ENCODE measurements around the gene KIF23.

GRCh38 chr15:69388260-69388705, 25.9 kb upstream of the KIF23 start:
- TF ChIP-seq CTCF (IDR thresholded peaks at IDR 0.05), result no peak
- TF ChIP-seq EP300 (IDR thresholded peaks at IDR 0.05), result no peak
- TF ChIP-seq PHF8 (IDR thresholded peaks at IDR 0.05; ENCODE audit: borderline replicate concordance, low read depth), result no peak
- TF ChIP-seq TFCP2L1 (CRISPR knock-in tag; IDR thresholded peaks at IDR 0.05), result no peak
- TF ChIP-seq POLR2A (IDR thresholded peaks at IDR 0.05; ENCODE audit: low read length), result no peak
- no peak for TF ChIP-seq RAD21 (conservative IDR thresholded peaks at IDR 0.05 in 1 of 2, IDR thresholded peaks at IDR 0.05 in 1 of 2)
- no peak for TF ChIP-seq RFX5 (IDR thresholded peaks at IDR 0.05)
- TF ChIP-seq ESRRA (IDR thresholded peaks at IDR 0.05; ENCODE audit: borderline replicate concordance, low read length), result no peak
- no peak for TF ChIP-seq BCL3 (IDR thresholded peaks at IDR 0.05)
- no peak for TF ChIP-seq CHD2 (IDR thresholded peaks at IDR 0.05; ENCODE audit: low read length, partially characterized antibody)
- TF ChIP-seq, protein P1, sequence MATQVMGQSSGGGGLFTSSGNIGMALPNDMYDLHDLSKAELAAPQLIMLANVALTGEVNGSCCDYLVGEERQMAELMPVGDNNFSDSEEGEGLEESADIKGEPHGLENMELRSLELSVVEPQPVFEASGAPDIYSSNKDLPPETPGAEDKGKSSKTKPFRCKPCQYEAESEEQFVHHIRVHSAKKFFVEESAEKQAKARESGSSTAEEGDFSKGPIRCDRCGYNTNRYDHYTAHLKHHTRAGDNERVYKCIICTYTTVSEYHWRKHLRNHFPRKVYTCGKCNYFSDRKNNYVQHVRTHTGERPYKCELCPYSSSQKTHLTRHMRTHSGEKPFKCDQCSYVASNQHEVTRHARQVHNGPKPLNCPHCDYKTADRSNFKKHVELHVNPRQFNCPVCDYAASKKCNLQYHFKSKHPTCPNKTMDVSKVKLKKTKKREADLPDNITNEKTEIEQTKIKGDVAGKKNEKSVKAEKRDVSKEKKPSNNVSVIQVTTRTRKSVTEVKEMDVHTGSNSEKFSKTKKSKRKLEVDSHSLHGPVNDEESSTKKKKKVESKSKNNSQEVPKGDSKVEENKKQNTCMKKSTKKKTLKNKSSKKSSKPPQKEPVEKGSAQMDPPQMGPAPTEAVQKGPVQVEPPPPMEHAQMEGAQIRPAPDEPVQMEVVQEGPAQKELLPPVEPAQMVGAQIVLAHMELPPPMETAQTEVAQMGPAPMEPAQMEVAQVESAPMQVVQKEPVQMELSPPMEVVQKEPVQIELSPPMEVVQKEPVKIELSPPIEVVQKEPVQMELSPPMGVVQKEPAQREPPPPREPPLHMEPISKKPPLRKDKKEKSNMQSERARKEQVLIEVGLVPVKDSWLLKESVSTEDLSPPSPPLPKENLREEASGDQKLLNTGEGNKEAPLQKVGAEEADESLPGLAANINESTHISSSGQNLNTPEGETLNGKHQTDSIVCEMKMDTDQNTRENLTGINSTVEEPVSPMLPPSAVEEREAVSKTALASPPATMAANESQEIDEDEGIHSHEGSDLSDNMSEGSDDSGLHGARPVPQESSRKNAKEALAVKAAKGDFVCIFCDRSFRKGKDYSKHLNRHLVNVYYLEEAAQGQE (IDR thresholded peaks at IDR 0.05), result no peak
- no peak for TF ChIP-seq CBX2 (IDR thresholded peaks at IDR 0.05; ENCODE audit: borderline replicate concordance, low read depth)
- no peak for TF ChIP-seq MAX (IDR thresholded peaks at IDR 0.05)

Measured in A549 (cell line).